Naive thymus-derived CD4-positive, alpha-beta T cell (primary cell): ENCODE results near the gene NFKBIZ. TPM values are rescaled to one million over a fixed set of nuclear protein-coding genes. Genes with fewer than 3 reads are reported as not detected.

Experiments
- ATAC-seq: fragments of 150-1000 bp; cut with Tn5 transposase; 2 replicates; pipeline ENCODE4 v1.10.0; 2021; ENCODE audit warnings: mild to moderate bottlenecking, moderate library complexity
- CTCF ChIA-PET: fragments of 350-600 bp; sonication (Branson Sonifier 250); formaldehyde crosslinking; loops from one replicate; lab custom pipeline; 2021; ENCODE audit warnings: antibody characterized with exemption; lab: Charles Lee
- POLR2A ChIA-PET: fragments of 350-600 bp; sonication (Branson Sonifier 250); formaldehyde crosslinking; loops from one replicate; lab custom pipeline; 2021; ENCODE audit warnings: antibody characterized with exemption, inconsistent platforms; lab: Charles Lee
- DNase-seq, 9 donors: peaks; one replicate each; pipeline versions ENCODE4 v3.0.0 to v3.0.0-alpha.2; 2020 to 2022; ENCODE audit warnings: mixed read lengths in 1 of 9
- H3K27ac ChIP-seq: one replicate; pipeline ENCODE4 v1.7.0; 2013; ENCODE audit warnings: mild to moderate bottlenecking, low read depth, low read length, moderate library complexity
- H3K27me3 ChIP-seq, 2 donors: one replicate each; pipeline ENCODE4 v1.7.0; 2013; ENCODE audit warnings: low read length in 2 of 2, mild to moderate bottlenecking in 2 of 2, moderate library complexity in 2 of 2; ENCODE audit not compliant: control insufficient read depth in 2 of 2, insufficient read depth in 2 of 2
- H3K36me3 ChIP-seq, 3 experiments: 1 replicate in 2 of 3; 2 replicates in 1 of 3; pipeline ENCODE4 v1.7.0; 2013; ENCODE audit warnings: low read length in 3 of 3, mild to moderate bottlenecking in 3 of 3, moderate library complexity in 1 of 3; ENCODE audit not compliant: insufficient read depth in 3 of 3, control insufficient read depth in 2 of 3
- H3K4me1 ChIP-seq, 2 donors: one replicate each; pipeline ENCODE4 v1.7.0; 2013; ENCODE audit warnings: low read length in 2 of 2, mild to moderate bottlenecking in 2 of 2, moderate library complexity in 1 of 2; ENCODE audit not compliant: control insufficient read depth in 2 of 2, insufficient read depth in 2 of 2
- H3K4me3 ChIP-seq: 2 replicates; pipeline ENCODE4 v1.7.0; 2013; ENCODE audit warnings: mild to moderate bottlenecking, low read length
- H3K9me3 ChIP-seq, 3 experiments: 1 replicate in 2 of 3; 2 replicates in 1 of 3; pipeline ENCODE4 v1.7.0; 2013; ENCODE audit warnings: low read length in 3 of 3; ENCODE audit not compliant: control insufficient read depth in 2 of 3
- H3K27ac Mint-ChIP-seq, 9 donors: one replicate each; pipeline ENCODE4 v1.8.0; 2020 to 2022; ENCODE audit warnings: mixed read lengths in 9 of 9, mild to moderate bottlenecking in 8 of 9, moderate library complexity in 5 of 9, inconsistent platforms in 2 of 9
- H3K27me3 Mint-ChIP-seq, 5 donors: one replicate each; pipeline ENCODE4 v1.8.0; 2021 to 2022; ENCODE audit warnings: mixed read lengths in 5 of 5, mild to moderate bottlenecking in 1 of 5
- H3K36me3 Mint-ChIP-seq, 5 donors: one replicate each; pipeline ENCODE4 v1.8.0; 2020 to 2022; ENCODE audit warnings: mixed read lengths in 5 of 5, mild to moderate bottlenecking in 3 of 5, inconsistent platforms in 1 of 5
- H3K4me1 Mint-ChIP-seq, 7 donors: one replicate each; pipeline ENCODE4 v1.8.0; 2020 to 2022; ENCODE audit warnings: mixed read lengths in 7 of 7, mild to moderate bottlenecking in 3 of 7, inconsistent platforms in 1 of 7
- H3K4me3 Mint-ChIP-seq, 10 donors: one replicate each; pipeline ENCODE4 v1.8.0; 2020 to 2022; ENCODE audit warnings: mild to moderate bottlenecking in 10 of 10, mixed read lengths in 10 of 10, moderate library complexity in 6 of 10, inconsistent platforms in 2 of 10
- H3K9me3 Mint-ChIP-seq, 11 donors: one replicate each; pipeline ENCODE4 v1.8.0; 2020 to 2022; ENCODE audit warnings: mixed read lengths in 11 of 11, mild to moderate bottlenecking in 4 of 11, inconsistent platforms in 1 of 11, moderate library complexity in 1 of 11
- intact Hi-C, 2 donors: fragments of 100-400 bp; cut with micrococcal nuclease; formaldehyde crosslinking; loops; one replicate each; pipeline ENCODE4 v1.15.1; 2023
- polyA plus RNA-seq, 2 donors: library from polyadenylated mRNA; unstranded; fragments of 300-500 nt; fragmentation: Illumina TruSeq; gene quantifications; one replicate each; pipeline ENCODE4 v1.2.3, GENCODE V29; 2021
- total RNA-seq, 6 experiments: library from RNA in 5 of 6; stranded (reverse) in 5 of 6; gene quantifications; 1 replicate in 5 of 6; 2 replicates in 1 of 6; pipeline ENCODE4 v1.2.3 and lab custom pipeline; 2021 to 2026

The NFKBIZ gene
- total and polyA plus RNA-seq, 7 experiments from 2014 or later: 21.0 to 913 (median 117) TPM

DNA sequence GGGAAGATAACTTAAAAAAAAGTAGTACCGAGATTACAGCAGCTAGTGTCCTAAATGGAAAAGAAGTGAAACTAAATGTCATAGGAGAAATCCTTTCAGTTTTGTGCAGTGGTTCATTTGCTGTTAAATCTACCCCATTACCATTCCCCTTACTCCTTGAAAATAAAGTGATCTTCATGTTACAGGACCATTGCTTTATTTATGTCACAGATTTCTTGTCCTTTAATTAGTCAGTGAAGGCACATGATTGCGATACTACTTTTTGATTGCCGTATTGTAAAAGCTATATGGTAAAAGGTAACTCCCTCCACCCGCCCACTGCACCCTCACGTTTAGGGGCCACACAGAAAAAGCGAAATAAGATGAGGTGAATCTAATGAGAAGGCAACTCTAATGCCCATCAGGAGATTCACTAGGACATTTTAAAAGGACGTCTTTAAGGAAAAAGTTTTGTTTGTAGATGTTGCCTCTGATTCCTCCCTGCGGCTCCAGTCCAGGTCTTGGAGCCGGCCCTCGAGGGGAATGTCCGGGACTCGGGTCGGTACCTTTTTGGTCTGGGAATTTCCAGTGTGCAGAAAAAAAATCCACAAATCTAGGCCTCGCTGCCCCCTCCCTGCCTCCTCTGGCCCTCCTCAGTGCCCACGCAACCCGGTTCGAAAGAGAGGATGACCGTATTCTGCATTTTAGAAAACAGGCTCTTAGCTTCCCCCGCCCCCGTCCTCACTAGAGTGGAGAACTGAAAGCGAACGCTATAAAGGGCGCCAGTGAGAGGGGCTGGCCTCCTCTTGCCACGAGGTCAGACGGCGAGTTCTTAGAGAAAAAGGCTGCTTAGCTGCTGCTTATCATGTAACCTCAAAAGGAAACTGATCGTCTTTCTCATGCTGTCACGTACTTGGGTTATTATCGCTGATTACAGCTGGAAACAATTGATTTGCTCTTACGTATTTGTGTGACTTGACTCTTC, 21.8 kb upstream of the NFKBIZ start:
- Mint-ChIP-seq H3K27ac (peak overlapping the region; percentile 94 to 99 (median 97)), H3K4me3 (peak overlapping the region; percentile 85 to 97 (median 95)), H3K4me1 (peaks cover 31 to 76% (median 63%) of the 10 kb centered on the region in 7 donors), H3K27me3 (no peaks in the 10 kb centered on the region), H3K36me3 (peaks cover 0 to 29% (median 6%) of the 10 kb centered on the region in 5 donors), H3K9me3 (no peaks in the 10 kb centered on the region)
- ATAC-seq: peak; percentile 86
- POLR2A ChIA-PET: interaction anchor here (0.6 to 5.2 kb wide), 14 partner anchors 10 to 395 kb away, joined by 3 to 101 read pairs (median 6); partner anchors contain the start of genes NFKBIZ and NXPE3
- Histone ChIP-seq H3K27me3 (no peaks in the 10 kb centered on the region), H3K4me3 (peak overlapping the region; percentile 66), H3K36me3 (no peaks in the 10 kb centered on the region), H3K4me1 (peaks cover 13 to 28% of the 10 kb centered on the region in 2 donors), H3K27ac (peak overlapping the region; percentile 88), H3K9me3 (no peaks in the 10 kb centered on the region)
- peak; percentile 52 to 86 (median 73) for DNase-seq
- CTCF ChIA-PET: interaction anchor here (0.7 to 2.8 kb wide), 11 partner anchors 11 to 401 kb away, joined by 3 to 19 read pairs (median 4); partner anchors contain the start of gene NFKBIZ
- intact Hi-C loops: loop anchor here (1.0 to 5.0 kb wide), 7 partner anchors 18 to 1335 kb away; partner anchors contain the start of genes NXPE3 (in 1 of the 2) and TMEM45A (in 1 of the 2)

DNA sequence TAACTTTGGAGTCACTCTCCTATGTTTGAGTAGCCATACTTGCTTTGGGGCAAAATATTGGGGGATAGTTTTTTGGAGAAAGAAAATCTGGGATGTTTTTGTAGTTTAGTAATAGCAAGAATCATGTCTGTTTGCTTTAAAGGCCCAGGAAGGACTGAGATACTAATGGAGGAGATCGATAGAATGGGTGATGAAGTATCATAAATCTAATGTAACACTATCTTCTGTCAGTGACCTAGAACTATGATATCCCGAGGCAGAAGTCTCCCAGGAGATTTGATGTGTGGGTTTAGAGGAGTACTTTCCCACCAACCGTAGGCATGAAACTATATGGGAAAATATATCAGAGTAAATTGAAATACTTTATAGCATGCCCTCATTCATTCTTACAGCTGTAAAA, 21.0 kb upstream of the NFKBIZ start:
- Mint-ChIP-seq H3K27me3 (no peaks in the 10 kb centered on the region), H3K36me3 (peaks cover 0 to 34% (median 6%) of the 10 kb centered on the region in 5 donors), H3K4me1 (peaks cover 37 to 78% (median 67%) of the 10 kb centered on the region in 7 donors), H3K9me3 (no peaks in the 10 kb centered on the region), H3K4me3 (peak overlapping the region; percentile 85 to 97 (median 95)), H3K27ac (peak overlapping the region; percentile 94 to 99 (median 97))
- Histone ChIP-seq H3K9me3 (no peaks in the 10 kb centered on the region), H3K4me1 (peaks cover 13 to 29% of the 10 kb centered on the region in 2 donors), H3K4me3 (peak overlapping the region; percentile 59), H3K27ac (peak overlapping the region; percentile 88), H3K36me3 (no peaks in the 10 kb centered on the region), H3K27me3 (no peaks in the 10 kb centered on the region)
- DNase-seq (no peak), ATAC-seq (no peak)
- ChIA-PET CTCF (interaction anchor here (0.7 to 2.8 kb wide), 7 partner anchors 12 to 400 kb away, joined by 3 to 19 read pairs (median 5); partner anchors contain the start of gene NFKBIZ), POLR2A (interaction anchor here (0.7 to 5.2 kb wide), 13 partner anchors 9 to 394 kb away, joined by 3 to 101 read pairs (median 5); partner anchors contain the start of genes NFKBIZ and NXPE3)
- intact Hi-C loops: loop anchor here (2.0 to 5.0 kb wide), 4 partner anchors 111 to 1336 kb away; partner anchors contain the start of gene TMEM45A (in 1 of the 2)

- Mint-ChIP-seq H3K27ac (peak overlapping the region; percentile 94 to 99 (median 97)), H3K9me3 (peaks cover 0 to 3% (median 0%) of the 10 kb centered on the region in 11 donors), H3K4me1 (peaks cover 42 to 84% (median 73%) of the 10 kb centered on the region in 7 donors), H3K4me3 (peak overlapping the region; percentile 85 to 97 (median 95)), H3K27me3 (no peaks in the 10 kb centered on the region), H3K36me3 (peaks cover 0 to 37% (median 10%) of the 10 kb centered on the region in 5 donors)
- peak overlapping the region; percentile 59 for H3K4me3 ChIP-seq
- H3K27ac ChIP-seq: peak overlapping the region; percentile 88
- no peaks in the 10 kb centered on the region for H3K9me3 ChIP-seq
- ChIA-PET CTCF (interaction anchor here (0.7 to 1.5 kb wide), 3 partner anchors 19 to 396 kb away, joined by 3 to 7 read pairs (median 3); no protein-coding TSS in a partner anchor), POLR2A (interaction anchor here (0.7 to 5.2 kb wide), 17 partner anchors 9 to 393 kb away, joined by 3 to 101 read pairs (median 5); partner anchors contain the start of genes NFKBIZ and NXPE3)
- DNase-seq (peak in 4 of 9 donors; percentile 21 to 53 (median 35)), ATAC-seq (peak; percentile 64)
- no peaks in the 10 kb centered on the region for H3K27me3 ChIP-seq
- H3K36me3 ChIP-seq: no peaks in the 10 kb centered on the region
- peaks cover 13 to 35% of the 10 kb centered on the region in 2 donors for H3K4me1 ChIP-seq
- intact Hi-C loops: loop anchor here (1.0 to 5.0 kb wide), 5 partner anchors 8 to 1337 kb away; partner anchors contain the start of gene TMEM45A (in 1 of the 2)
Observed at GRCh38 chr3:101828691-101829436, 20.4 kb upstream of the NFKBIZ start.

GRCh38 chr3:101829437-101829830, 19.9 kb upstream of the NFKBIZ start:
- Mint-ChIP-seq H3K36me3 (peaks cover 0 to 41% (median 10%) of the 10 kb centered on the region in 5 donors), H3K27ac (peak overlapping the region; percentile 94 to 99 (median 97)), H3K4me3 (peak overlapping the region; percentile 83 to 97 (median 94)), H3K27me3 (no peaks in the 10 kb centered on the region), H3K4me1 (peaks cover 48 to 90% (median 75%) of the 10 kb centered on the region in 7 donors), H3K9me3 (peaks cover 0 to 3% (median 0%) of the 10 kb centered on the region in 11 donors)
- ChIA-PET POLR2A (interaction anchor here (0.5 to 5.2 kb wide), 12 partner anchors 10 to 400 kb away, joined by 3 to 101 read pairs (median 4); partner anchors contain the start of gene NFKBIZ), CTCF (interaction anchor here (0.8 to 1.5 kb wide), 3 partner anchors 19 to 396 kb away, joined by 3 to 7 read pairs (median 4); no protein-coding TSS in a partner anchor)
- intact Hi-C loops: loop anchor here (1.0 to 5.0 kb wide), 5 partner anchors 8 to 1337 kb away; partner anchors contain the start of gene TMEM45A (in 1 of the 2)
- H3K27me3 ChIP-seq: no peaks in the 10 kb centered on the region
- DNase-seq (no peak), ATAC-seq (no peak)
- H3K36me3 ChIP-seq: no peaks in the 10 kb centered on the region
- peak overlapping the region; percentile 88 for H3K27ac ChIP-seq
- peaks cover 13 to 40% of the 10 kb centered on the region in 2 donors for H3K4me1 ChIP-seq
- H3K4me3 ChIP-seq: peak overlapping the region; percentile 59
- no peaks in the 10 kb centered on the region for H3K9me3 ChIP-seq

DNA sequence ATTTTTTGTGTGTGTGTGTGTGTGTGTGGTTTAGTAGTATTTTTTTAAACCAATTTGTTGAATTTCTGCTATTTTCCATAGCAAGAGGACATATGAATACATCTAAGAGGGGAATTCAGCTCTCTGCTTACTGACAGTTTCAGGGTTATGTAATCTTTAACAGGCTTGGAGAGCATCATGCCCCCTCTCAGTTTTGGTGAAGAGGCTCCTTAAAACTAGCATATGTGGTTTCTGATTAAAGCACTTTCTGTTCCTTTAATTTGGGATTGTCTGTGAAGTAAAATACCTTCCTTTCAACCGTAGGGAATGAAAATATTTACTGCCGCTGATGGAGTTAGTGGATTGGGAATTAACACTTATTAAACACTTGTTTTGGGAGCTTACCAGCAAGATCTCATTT, 19.4 kb upstream of the NFKBIZ start:
- DNase-seq (peak in 1 of 9 donors; percentile 28), ATAC-seq (no peak)
- Histone ChIP-seq H3K27me3 (no peaks in the 10 kb centered on the region), H3K4me1 (peaks cover 13 to 40% of the 10 kb centered on the region in 2 donors), H3K36me3 (no peaks in the 10 kb centered on the region), H3K9me3 (no peaks in the 10 kb centered on the region), H3K27ac (peak overlapping the region; percentile 88), H3K4me3 (no peak overlapping the region)
- Mint-ChIP-seq H3K9me3 (peaks cover 0 to 3% (median 0%) of the 10 kb centered on the region in 11 donors), H3K4me1 (peaks cover 50 to 91% (median 75%) of the 10 kb centered on the region in 7 donors), H3K27me3 (no peaks in the 10 kb centered on the region), H3K36me3 (peaks cover 0 to 41% (median 7%) of the 10 kb centered on the region in 5 donors), H3K4me3 (peak overlapping the region in 9 of 10 donors; percentile 83 to 97 (median 93)), H3K27ac (peak overlapping the region; percentile 94 to 99 (median 97))
- intact Hi-C loops: loop anchor here (1.0 to 5.0 kb wide), 5 partner anchors 7 to 1338 kb away; partner anchors contain the start of gene TMEM45A (in 1 of the 2)
- CTCF ChIA-PET: interaction anchor here (0.8 to 1.5 kb wide), 4 partner anchors 20 to 395 kb away, joined by 3 to 7 read pairs (median 4); no protein-coding TSS in a partner anchor
- POLR2A ChIA-PET: interaction anchor here (0.5 to 5.2 kb wide), 12 partner anchors 9 to 399 kb away, joined by 3 to 101 read pairs (median 4); partner anchors contain the start of gene NFKBIZ
